Astrocyte of the cerebellum (primary cell): ENCODE data around the gene OGFRL1.

ENCODE experiments used
- DNase-seq: peaks from one replicate; pipeline ENCODE4 v3.0.0-alpha.2; 2011; ENCODE audit warnings: low read depth
- H3K4me3 ChIP-seq: 2 replicates; pipeline ENCODE4 v1.5.1; 2011; ENCODE audit warnings: mild to moderate bottlenecking, low read depth, low read length, moderate library complexity
- in situ Hi-C: cut with HindIII; loops from 2 replicates; pipeline ENCODE4 v1.10.0; 2017; ENCODE audit warnings: low sequenced_read_pairs
- TF ChIP-seq, protein P1 (sequence below): IDR thresholded peaks from 2 replicates; pipeline ENCODE4 v1.5.1; 2012; ENCODE audit warnings: low read length, low read depth, moderate library complexity, mild to moderate bottlenecking; ENCODE audit errors: missing control alignments

Gene OGFRL1

DNA sequence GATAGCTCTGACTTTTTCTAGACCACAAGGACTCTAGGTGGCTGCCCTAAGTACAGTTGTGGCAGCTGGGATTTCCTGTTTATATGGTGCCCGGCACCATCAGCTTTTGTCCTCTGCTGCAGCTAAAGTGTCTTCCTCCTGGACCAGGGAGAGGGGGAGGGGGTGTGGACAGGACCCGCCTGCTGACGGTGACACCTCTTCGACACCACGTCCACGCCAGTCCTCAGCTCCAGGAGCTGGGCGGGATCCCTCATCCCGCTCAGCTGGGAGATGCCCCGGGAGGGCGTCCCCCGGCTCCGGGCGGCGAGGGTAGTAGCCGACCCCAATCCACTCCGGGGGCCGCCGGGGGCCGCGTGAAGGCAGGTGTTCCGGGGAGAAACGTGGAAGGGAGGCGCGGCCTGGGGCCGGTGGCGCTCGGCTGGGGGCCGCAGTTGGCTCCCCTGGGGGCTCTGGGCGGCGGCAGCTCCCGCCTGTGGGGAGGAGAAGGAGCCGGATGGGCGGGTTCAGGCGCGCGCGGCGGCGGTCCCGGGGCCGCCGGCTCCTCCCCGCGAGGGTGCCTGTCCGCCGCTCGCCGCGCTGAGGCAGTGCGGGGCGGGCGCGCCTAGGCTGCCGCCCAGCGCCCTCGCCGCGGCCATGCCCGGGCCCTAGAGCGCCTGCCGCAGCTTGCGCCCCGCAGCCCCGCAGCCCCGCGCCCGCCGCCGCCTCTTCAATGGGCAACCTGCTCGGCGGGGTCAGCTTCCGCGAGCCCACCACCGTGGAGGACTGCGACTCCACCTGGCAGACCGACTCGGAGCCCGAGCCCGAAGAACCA lies at the start of gene OGFRL1:
Gene OGFRL1 (plus strand): TSS at position 584 of the 811 bp plus-strand sequence. CDS start 126 bp downstream, at position 710.
- TF ChIP-seq, protein P1, sequence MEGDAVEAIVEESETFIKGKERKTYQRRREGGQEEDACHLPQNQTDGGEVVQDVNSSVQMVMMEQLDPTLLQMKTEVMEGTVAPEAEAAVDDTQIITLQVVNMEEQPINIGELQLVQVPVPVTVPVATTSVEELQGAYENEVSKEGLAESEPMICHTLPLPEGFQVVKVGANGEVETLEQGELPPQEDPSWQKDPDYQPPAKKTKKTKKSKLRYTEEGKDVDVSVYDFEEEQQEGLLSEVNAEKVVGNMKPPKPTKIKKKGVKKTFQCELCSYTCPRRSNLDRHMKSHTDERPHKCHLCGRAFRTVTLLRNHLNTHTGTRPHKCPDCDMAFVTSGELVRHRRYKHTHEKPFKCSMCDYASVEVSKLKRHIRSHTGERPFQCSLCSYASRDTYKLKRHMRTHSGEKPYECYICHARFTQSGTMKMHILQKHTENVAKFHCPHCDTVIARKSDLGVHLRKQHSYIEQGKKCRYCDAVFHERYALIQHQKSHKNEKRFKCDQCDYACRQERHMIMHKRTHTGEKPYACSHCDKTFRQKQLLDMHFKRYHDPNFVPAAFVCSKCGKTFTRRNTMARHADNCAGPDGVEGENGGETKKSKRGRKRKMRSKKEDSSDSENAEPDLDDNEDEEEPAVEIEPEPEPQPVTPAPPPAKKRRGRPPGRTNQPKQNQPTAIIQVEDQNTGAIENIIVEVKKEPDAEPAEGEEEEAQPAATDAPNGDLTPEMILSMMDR: no peak
- in situ Hi-C loops: no loop called here
- peak within 1 kb of the TSS; percentile 61 for H3K4me3 ChIP-seq
- no peak for DNase-seq

DNA sequence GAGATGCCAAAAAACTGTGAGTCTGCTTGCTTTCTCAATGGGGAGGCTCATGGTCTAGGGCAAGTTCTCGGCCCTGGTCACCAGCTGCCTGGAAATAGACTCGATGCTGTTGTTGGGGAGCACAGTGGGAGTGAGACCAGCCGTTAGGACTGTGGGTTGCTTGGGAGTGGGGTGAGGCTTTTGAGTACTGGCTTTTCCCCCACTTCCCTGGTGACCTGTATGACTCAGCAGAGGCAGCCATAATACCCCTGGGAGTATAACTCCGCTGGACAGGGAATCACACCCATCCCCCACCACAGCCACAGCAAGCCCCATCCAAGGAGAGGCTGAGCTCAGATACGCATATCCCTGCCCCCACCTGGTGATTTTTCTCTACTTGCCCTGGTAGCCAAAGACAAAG lies 48.9 kb upstream of the OGFRL1 start:
- in situ Hi-C loops: no loop called here
- TF ChIP-seq, protein P1: no peak
- no peak overlapping the region for H3K4me3 ChIP-seq
- no peak for DNase-seq

DNA sequence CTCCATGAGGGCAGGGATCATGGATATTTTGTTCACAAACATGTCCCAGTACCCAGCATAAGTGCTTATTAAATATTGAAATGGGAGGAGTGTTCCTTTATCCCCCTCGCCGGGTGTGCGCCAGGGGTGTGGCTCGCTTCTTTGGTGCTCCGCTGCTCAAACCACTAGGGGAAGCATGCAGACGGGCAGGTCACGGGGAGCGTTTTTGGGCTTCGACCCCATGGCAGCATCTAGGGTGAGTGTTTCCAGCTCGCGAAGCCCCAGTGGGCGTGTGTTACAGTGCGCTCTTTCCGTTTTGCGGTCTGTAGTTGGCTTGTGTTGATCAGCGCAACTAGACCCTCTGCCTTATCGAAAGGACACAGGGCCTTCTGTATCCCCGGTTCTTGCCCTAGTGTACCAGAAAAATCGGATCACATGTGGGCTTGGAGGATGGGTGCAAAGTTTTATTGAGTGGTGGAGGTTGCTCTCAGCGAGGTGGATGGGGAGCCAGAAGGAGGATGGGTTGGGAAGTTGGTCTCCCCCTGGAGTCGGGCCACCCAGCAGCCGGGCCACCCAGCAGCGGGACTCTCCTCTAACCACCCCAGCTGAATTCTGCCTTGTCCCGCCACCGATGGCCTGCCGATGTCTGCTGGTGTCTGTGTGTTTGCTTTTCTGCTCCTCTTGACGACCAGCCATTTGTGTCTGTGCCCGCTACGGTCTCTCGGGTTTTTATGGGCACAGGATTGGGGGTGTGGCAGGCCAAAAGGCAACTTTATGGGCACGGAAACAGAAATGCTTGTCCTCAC lies 43.2 kb upstream of the OGFRL1 start:
- TF ChIP-seq, protein P1: no peak
- in situ Hi-C loops: no loop called here
- DNase-seq: no peak
- no peak overlapping the region for H3K4me3 ChIP-seq

DNA sequence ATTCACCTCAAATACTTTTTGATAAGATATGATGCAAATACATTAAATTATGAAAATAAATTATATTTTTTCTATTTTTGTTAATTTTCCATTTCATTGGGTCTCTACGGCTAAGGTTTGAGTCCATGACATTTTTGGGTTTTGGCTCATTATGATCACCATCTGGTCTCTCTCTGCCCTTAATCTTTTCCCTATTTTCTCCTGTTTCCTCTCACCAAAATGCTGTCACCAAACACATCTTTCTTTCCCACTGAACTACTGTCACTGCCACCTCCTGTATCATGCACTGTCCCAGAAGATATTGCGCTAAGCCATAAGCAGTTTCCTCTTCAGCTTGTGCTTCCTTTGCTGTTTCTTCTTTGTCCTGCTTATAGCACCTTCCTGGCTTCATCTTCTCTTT lies 42.0 kb upstream of the OGFRL1 start:
- in situ Hi-C loops: no loop called here
- no peak for DNase-seq
- H3K4me3 ChIP-seq: no peak overlapping the region
- TF ChIP-seq, protein P1: no peak

DNA sequence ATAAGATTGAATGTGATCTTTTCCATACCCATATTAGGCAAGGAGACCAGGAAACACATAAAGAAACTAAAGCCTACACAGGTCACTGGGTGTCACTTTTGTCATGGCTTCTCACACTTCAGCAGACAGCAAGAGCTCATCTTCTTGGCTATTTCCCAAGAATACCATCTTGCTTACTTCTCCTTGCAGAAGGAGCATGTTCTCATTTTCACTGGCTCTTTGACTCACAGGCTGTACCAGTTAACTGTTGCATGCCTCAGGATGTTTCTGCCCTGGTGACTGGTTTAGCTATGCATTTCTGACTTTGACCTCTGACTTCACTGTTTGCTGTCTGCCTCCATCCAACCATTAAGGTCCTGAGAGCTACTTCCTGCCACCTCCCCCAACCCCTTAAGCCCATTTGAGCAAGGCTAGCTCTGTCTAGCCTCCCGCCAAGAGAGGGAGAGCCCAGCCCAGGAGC lies 40.3 kb upstream of the OGFRL1 start:
- no peak overlapping the region for H3K4me3 ChIP-seq
- in situ Hi-C loops: no loop called here
- no peak for DNase-seq
- TF ChIP-seq, protein P1: no peak

DNA sequence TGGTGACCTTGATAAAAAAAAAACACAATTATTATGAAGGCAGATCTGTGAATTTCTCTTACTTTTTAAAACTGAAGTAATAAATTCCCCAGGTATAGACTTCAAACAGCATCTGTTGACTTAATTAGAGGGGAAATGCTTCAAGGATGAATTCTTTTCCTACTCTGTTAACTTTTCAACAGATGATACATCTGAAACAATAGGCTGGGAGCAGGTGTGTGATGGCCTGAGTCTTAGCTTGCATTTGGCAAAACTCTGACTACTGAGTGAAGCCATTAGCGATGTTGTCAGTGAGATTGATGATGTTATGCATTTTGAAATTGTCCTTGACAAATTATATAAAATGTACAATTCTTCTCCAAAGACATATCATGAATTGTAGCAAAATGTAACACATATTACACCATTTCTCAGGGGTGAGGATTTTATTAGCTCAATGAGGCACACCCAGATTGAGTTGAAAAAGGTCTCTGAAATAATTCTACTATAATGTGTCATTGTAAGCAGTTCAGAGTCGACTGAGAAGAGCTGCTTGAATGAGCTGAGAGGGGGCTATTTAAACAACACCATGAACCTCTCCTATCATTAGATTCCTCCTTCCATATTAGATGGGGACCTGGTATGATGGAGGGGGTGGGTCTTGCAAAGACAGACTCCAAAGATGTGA lies 39.6 kb upstream of the OGFRL1 start:
- H3K4me3 ChIP-seq: no peak overlapping the region
- in situ Hi-C loops: no loop called here
- TF ChIP-seq, protein P1: no peak
- DNase-seq: no peak
